Measurements from ENCODE around the gene TCERG1L.

Gene TCERG1L

GRCh38 chr10:131204406-131205152, 106.9 kb downstream of the TCERG1L start:
- DNase-seq = no peak

GRCh38 chr10:131203456-131204357, 107.8 kb downstream of the TCERG1L start:
- no peak for DNase-seq

- DNase-seq = no peak
Observed at GRCh38 chr10:131202990-131203389, 108.5 kb downstream of the TCERG1L start.

GRCh38 chr10:131201741-131202515, 109.6 kb downstream of the TCERG1L start:
- no peak for DNase-seq

GRCh38 chr10:131200856-131201470, 110.6 kb downstream of the TCERG1L start:
- DNase-seq = no peak

- DNase-seq = no peak
Observed at GRCh38 chr10:131199646-131200045, 111.9 kb downstream of the TCERG1L start.

- no peak for DNase-seq
Observed at GRCh38 chr10:131198843-131199242, 112.7 kb downstream of the TCERG1L start.

- no peak for DNase-seq
Observed at GRCh38 chr10:131198401-131198800, 113.1 kb downstream of the TCERG1L start.

GRCh38 chr10:131196176-131196885, 115.2 kb downstream of the TCERG1L start:
- DNase-seq = no peak

GRCh38 chr10:131195558-131196159, 115.9 kb downstream of the TCERG1L start:
- no peak for DNase-seq

GRCh38 chr10:131195116-131195515, 116.4 kb downstream of the TCERG1L start:
- no peak for DNase-seq

- DNase-seq = no peak
Observed at GRCh38 chr10:131193923-131194322, 117.6 kb downstream of the TCERG1L start.

GRCh38 chr10:131188494-131188893, 123.0 kb downstream of the TCERG1L start:
- no peak for DNase-seq

- DNase-seq = no peak
Observed at GRCh38 chr10:131187926-131188325, 123.6 kb downstream of the TCERG1L start.

- DNase-seq = no peak
Observed at GRCh38 chr10:131187274-131187673, 124.2 kb downstream of the TCERG1L start.

GRCh38 chr10:131186547-131187253, 124.8 kb downstream of the TCERG1L start:
- no peak for DNase-seq

GRCh38 chr10:131184503-131184902, 127.0 kb downstream of the TCERG1L start:
- DNase-seq = no peak

- no peak for DNase-seq
Observed at GRCh38 chr10:131183546-131184045, 127.9 kb downstream of the TCERG1L start.

GRCh38 chr10:131181456-131181855, 130.1 kb downstream of the TCERG1L start:
- DNase-seq = no peak

- no peak for DNase-seq
Observed at GRCh38 chr10:131180740-131181415, 130.6 kb downstream of the TCERG1L start.

Measured in OCI-M1 (cell line).